SU-DHL-6 (cell line): ENCODE data around the gene PAK2.

Source experiments
- H2AFZ ChIP-seq: fragments of 200-600 bp; sonication (generic); 2 replicates; pipeline ENCODE4 v1.6.1; 2014; ENCODE audit warnings: low read depth, mild to moderate bottlenecking, moderate library complexity, mixed read lengths, antibody characterized with exemption, low read length; ENCODE audit not compliant: severe bottlenecking
- H3F3A ChIP-seq: fragments of 200-600 bp; shearing (Covaris generic); 2 replicates; pipeline ENCODE4 v1.6.0; 2016; ENCODE audit warnings: antibody characterized with exemption, mild to moderate bottlenecking; ENCODE audit not compliant: insufficient read depth
- H3K27ac ChIP-seq: fragments of 200-600 bp; sonication (generic); 2 replicates; pipeline ENCODE4 v1.5.1; 2016; ENCODE audit warnings: low read depth, mild to moderate bottlenecking, low read length, moderate library complexity, mixed read lengths
- H3K27me3 ChIP-seq: fragments of 200-600 bp; sonication (generic), shearing (Covaris generic); 2 replicates; pipeline ENCODE4 v1.6.0; 2014; ENCODE audit warnings: mild to moderate bottlenecking, low read length
- H3K36me3 ChIP-seq: fragments of 200-600 bp; sonication (generic); 2 replicates; pipeline ENCODE4 v1.6.1; 2014; ENCODE audit warnings: mild to moderate bottlenecking, low read length, mixed read lengths
- H3K4me2 ChIP-seq: fragments of 300-600, 200-600 bp; shearing (Covaris generic), sonication (generic); 2 replicates; pipeline ENCODE4 v1.6.0; 2014; ENCODE audit warnings: low read length, low read depth, mild to moderate bottlenecking; ENCODE audit not compliant: poor library complexity, severe bottlenecking
- H3K4me3 ChIP-seq: fragments of 200-600 bp; sonication (generic); 2 replicates; pipeline ENCODE4 v1.5.1; 2014; ENCODE audit warnings: antibody characterized with exemption, low read length, mild to moderate bottlenecking, mixed read lengths; ENCODE audit not compliant: insufficient read depth, poor library complexity, severe bottlenecking
- H3K79me2 ChIP-seq: fragments of 200-600 bp; sonication (generic); 2 replicates; pipeline ENCODE4 v1.6.1; 2014; ENCODE audit warnings: mild to moderate bottlenecking, low read length, moderate library complexity; ENCODE audit not compliant: insufficient read depth
- H3K9ac ChIP-seq: fragments of 200-600 bp; sonication (generic); 2 replicates; pipeline ENCODE4 v1.7.0; 2014; ENCODE audit warnings: mild to moderate bottlenecking, low read length
- H3K9me2 ChIP-seq: fragments of 200-600 bp; sonication (generic); replicated peaks from 2 replicates; pipeline ENCODE4 v1.6.1; 2014; ENCODE audit warnings: low read length; ENCODE audit not compliant: insufficient read depth
- H3K9me3 ChIP-seq: fragments of 200-600 bp; sonication (generic); 2 replicates; pipeline ENCODE4 v1.6.1; 2014; ENCODE audit warnings: low read length, mixed read lengths; ENCODE audit not compliant: insufficient read depth
- H4K20me1 ChIP-seq: fragments of 200-600 bp; sonication (generic); 2 replicates; pipeline ENCODE4 v1.6.1; 2014; ENCODE audit warnings: low read depth, mild to moderate bottlenecking, antibody characterized with exemption, low read length, moderate library complexity, mixed read lengths
- CTCF ChIP-seq: fragments of 200-600 bp; sonication (generic); IDR thresholded peaks from one replicate; pipeline ENCODE4 v1.5.1; 2017; ENCODE audit warnings: antibody characterized with exemption, mild to moderate bottlenecking, low read length, moderate library complexity; ENCODE audit not compliant: insufficient read depth, poor library complexity, severe bottlenecking
- EZH2phosphoT487 ChIP-seq: fragments of 200-600 bp; sonication (generic), shearing (Covaris generic); conservative IDR thresholded peaks from 2 replicates; pipeline ENCODE4 v1.6.1; 2018; ENCODE audit warnings: mild to moderate bottlenecking, antibody characterized with exemption, low read length, moderate library complexity, mixed read lengths

Gene PAK2

GRCh38 chr3:196789885-196790359, 50.3 kb downstream of the PAK2 start:
- Histone ChIP-seq H3K4me3 (no peak overlapping the region), H3K79me2 (peaks cover 69% of the 10 kb centered on the region), H3K36me3 (peaks cover 28% of the 10 kb centered on the region), H4K20me1 (no peaks in the 10 kb centered on the region), H3K9me3 (no peaks in the 10 kb centered on the region), H2AFZ (no peak overlapping the region), H3F3A (no peaks in the 10 kb centered on the region), H3K27me3 (no peaks in the 10 kb centered on the region), H3K9me2 (no peaks in the 10 kb centered on the region), H3K9ac (no peak overlapping the region), H3K27ac (no peak overlapping the region), H3K4me2 (no peak overlapping the region)
- no peak for TF ChIP-seq CTCF

GRCh38 chr3:196790636-196791035, 51.0 kb downstream of the PAK2 start:
- no peak overlapping the region for H3K9ac ChIP-seq
- H3K9me3 ChIP-seq: no peaks in the 10 kb centered on the region
- peaks cover 22% of the 10 kb centered on the region for H3K36me3 ChIP-seq
- H3F3A ChIP-seq: no peaks in the 10 kb centered on the region
- no peak overlapping the region for H2AFZ ChIP-seq
- H4K20me1 ChIP-seq: no peaks in the 10 kb centered on the region
- no peak for TF ChIP-seq CTCF
- no peak for TF ChIP-seq EZH2phosphoT487
- no peaks in the 10 kb centered on the region for H3K9me2 ChIP-seq
- H3K79me2 ChIP-seq: peaks cover 67% of the 10 kb centered on the region
- no peak overlapping the region for H3K4me2 ChIP-seq
- H3K4me3 ChIP-seq: no peak overlapping the region
- H3K27me3 ChIP-seq: no peaks in the 10 kb centered on the region
- H3K27ac ChIP-seq: no peak overlapping the region

- Histone ChIP-seq H2AFZ (no peak overlapping the region), H3K27me3 (no peaks in the 10 kb centered on the region), H3K79me2 (peaks cover 49% of the 10 kb centered on the region), H3K9me2 (no peaks in the 10 kb centered on the region), H3K9ac (no peak overlapping the region), H3K4me2 (no peak overlapping the region), H4K20me1 (no peaks in the 10 kb centered on the region), H3K36me3 (peaks cover 19% of the 10 kb centered on the region), H3F3A (no peaks in the 10 kb centered on the region), H3K27ac (no peak overlapping the region), H3K9me3 (no peaks in the 10 kb centered on the region), H3K4me3 (no peak overlapping the region)
- TF ChIP-seq CTCF (no peak), EZH2phosphoT487 (no peak)
Measured at GRCh38 chr3:196792771-196793170, 53.1 kb downstream of the PAK2 start.
